ENCODE results near the gene CRTC3.

DNA sequence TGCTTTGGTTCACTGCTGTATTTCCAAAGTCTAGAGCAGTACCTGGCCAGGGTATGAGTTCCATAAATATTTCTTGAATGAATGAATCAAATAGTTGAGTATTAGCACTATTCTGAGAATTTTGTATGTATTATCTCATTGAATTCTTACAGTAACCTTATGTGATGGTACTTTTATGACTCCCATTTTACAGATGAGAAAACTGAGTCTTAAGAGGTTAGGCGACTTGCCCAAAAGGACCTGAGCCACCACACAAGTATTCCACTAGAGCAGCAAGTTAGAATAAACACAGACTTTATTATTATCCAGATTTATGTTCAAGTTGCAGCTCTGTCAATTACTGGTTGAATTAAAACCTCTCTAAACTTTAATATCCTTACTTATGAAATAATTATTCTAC, 29.4 kb downstream of the CRTC3 start:
- TF ChIP-seq, protein P1, sequence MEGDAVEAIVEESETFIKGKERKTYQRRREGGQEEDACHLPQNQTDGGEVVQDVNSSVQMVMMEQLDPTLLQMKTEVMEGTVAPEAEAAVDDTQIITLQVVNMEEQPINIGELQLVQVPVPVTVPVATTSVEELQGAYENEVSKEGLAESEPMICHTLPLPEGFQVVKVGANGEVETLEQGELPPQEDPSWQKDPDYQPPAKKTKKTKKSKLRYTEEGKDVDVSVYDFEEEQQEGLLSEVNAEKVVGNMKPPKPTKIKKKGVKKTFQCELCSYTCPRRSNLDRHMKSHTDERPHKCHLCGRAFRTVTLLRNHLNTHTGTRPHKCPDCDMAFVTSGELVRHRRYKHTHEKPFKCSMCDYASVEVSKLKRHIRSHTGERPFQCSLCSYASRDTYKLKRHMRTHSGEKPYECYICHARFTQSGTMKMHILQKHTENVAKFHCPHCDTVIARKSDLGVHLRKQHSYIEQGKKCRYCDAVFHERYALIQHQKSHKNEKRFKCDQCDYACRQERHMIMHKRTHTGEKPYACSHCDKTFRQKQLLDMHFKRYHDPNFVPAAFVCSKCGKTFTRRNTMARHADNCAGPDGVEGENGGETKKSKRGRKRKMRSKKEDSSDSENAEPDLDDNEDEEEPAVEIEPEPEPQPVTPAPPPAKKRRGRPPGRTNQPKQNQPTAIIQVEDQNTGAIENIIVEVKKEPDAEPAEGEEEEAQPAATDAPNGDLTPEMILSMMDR (conservative IDR thresholded peaks at IDR 0.05; ENCODE audit: low read length) = no peak
- TF ChIP-seq EZH2phosphoT487 (IDR thresholded peaks at IDR 0.05; ENCODE audit: borderline replicate concordance, low read depth, low read length) = no peak

Data from OCI-LY7 (cell line).